DMS79 treated with DMSO at 0.1 percent for 48 hours (cell line): ENCODE measurements around the gene FZD10.

Experiments
- DNase-seq: peaks from one replicate; lab custom pipeline; 2025; lab: John Stamatoyannopoulos, UW

FZD10 gene

DNA sequence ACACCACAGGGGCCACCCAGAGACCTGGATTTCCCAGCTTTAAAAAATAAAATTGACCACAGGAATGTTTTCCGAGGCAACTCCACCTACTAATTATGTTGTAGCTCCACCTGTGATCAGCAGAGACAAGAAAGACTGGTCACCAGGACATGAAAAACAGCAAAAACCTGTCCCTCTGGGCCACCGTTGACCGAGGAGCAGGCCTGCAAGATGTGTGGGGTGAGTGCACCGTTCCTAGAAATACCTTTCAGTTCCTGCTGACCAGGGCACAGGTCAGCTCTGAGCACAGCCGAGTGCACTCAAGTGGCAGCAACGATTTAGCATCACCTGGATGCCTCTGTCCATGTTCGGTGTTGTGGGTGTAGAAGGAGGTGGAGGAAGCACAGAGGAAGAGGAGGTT, 16.9 kb downstream of the FZD10 start:
- DNase-seq: no peak

DNA sequence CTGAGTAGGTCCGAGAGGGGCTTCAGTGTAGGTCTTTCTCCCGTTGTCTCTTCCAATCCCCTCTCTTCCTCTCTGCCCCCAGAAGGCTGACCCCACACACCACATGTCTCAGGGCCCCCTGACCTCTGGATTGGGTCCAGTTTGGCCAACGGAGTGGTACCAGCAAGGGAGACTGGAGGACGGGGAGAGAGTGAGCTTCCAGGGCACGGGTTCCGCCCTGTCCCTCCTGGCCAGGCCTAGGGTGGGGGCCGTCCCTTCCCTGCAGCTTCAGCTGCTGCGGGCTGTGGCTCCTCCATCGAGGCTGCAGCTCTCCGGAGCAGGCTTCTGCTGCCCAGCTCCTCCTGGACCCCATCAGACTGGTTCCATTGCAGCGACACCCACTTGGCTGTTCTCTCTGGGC, 17.4 kb downstream of the FZD10 start:
- no peak for DNase-seq

DNA sequence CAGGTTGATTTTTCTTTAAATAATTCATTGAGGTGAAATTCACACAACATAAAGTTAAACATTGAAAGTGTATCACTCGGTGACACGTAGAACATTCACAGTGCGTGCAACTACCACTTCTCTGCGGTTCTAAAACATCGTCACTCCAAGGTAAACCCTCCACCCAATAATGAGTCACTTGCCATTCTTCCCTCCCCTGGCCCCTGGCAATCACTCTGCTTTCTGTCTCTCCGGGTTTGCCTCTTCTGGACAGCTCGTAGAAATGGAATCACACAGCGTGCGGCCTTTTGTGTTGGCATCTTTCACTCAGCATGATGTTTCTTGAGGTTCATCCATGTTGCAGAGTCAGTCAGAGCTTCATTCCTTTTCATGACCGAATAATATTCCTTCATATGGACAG, 18.9 kb downstream of the FZD10 start:
- no peak for DNase-seq

DNA sequence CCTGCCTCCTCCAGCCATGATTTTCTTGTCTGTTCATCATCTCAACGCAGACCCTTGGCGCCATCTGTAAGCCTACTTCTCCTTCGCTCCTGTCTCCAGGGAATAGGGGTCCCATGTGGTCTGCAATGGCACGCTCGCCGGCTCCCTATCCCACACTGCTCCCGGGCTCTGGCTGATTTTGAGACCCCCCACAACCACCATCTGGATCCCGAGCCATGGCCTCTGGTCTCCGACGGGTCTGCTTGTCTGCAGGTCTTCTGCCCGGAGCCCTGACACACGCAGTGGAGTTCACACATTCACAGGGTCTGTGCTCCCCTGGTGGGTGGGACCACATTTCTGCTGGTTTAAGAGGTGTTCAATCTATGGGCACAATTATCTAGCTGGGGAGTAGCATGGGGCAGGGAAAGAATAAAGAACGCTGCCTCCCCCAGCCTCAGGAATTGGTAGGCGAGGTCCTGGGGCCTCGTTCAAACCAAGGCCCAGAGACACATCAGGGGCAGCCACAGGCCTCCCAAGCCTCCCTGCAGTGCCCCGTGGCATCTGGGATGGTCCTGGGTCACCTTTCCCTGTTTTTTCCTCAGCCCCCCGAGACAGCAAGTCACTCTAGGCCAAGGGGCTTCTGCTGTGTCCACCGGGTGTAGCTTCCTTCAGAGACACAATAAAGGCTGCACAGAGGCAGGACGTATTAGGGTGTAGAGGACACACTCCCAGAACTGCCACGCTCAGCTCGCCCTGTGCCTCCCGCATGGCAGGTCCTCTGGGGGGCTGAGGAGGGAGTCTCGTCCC, 21.5 kb downstream of the FZD10 start:
- DNase-seq: no peak

DNA sequence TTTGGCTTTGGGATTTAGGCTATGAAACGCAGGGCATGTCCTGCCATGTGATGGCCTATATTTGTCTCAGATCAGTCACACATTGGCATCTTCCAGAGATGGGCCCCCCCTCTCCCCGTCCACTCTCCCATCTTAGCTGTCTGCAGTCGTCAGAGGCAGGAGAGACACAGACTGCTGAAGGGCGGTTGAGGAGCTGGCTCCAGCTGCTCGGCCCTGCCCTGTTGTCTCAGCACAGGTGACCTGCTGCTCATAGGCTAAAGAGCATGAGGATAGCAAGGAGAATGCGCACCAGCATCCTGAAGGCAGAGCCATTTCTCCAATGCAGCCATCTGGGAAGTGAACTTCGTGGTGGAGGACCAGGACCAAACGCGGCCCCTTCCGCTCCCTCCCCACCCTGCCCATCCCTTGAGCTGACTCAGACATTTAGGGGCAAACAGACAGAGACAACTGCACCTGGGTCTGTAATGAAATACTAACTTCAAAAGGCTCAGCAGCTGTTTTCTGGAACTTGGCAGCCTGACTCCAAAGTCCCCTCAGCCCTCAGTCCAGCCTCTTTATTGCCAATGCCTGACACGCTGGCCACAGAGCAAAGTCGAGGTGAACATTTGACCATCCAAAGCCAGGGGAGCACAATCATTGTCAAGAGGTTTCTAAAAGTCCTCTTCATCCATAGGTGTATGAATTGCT, 22.3 kb downstream of the FZD10 start:
- DNase-seq: no peak

DNA sequence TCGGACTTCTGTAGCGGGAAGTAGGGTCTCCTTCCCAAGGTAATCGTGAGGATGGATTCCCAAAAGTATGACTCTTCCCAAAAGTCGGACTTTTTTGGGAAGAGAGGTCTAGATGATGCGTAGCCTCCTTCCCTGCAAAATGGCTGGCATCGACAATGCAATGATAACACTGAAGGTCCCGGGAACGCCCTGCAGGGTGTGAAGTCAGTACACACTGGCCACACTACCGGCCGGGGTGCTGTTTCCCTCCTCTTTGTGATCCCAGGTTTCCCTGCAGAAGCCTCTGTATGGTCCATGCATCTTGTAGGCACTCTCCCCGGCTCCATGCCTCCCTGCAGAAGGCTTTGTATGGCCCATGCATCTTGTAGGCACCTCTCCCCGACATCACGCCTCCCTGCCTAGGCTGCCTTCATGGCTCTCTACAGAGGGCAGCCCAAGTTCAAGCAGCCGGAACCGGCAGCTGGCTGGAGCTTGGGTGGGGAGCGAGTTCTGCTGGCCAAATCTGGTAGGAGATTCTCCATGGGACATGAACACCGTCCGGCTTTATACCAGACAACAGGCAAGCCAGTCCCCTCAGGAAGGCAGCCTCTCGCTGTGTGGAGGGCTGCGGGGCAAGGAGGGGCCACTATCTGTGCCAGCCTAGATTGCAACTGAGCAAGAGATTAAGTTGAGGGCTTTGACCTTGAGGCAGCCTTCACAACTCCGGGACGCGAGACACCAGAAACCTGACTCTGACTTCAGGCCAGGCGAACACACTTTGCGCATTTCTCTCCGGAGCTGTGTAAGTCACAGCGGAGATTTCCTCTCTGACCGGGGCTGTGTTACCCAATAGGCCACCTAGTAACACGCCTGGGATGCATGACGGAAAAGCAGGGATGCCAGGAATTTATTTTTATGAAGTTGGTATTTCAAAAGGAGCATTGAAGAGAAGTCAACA, 23.5 kb downstream of the FZD10 start:
- no peak for DNase-seq

DNA sequence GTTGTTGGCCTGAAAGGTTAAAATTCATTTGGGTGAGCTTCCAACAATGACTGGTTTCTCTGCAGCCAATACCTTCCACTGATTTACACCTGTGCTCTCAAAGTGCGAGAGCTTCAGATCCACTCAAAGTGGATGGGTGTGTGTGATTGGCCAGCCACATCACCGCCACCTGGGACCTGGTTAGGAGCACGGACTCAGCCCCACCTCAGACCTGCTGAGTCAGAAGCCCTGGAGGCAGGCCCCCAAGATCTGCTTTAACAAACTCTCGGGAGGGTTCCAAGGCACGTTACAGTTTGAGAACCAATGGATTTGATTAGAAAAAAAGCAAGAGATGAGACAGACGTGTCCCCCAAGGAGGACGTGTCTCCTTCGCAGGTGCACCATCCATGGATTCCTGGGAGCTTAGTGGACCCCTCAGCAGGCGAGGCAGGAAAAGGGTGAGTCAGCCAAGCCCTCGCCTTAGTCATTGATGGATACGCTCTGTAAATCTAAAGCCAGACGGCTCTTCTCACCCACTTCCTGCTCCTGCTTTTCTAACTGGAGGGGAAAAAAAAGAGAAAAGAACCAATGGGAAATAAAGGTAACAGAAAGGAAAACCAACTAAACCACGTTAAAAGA, 24.5 kb downstream of the FZD10 start:
- DNase-seq: no peak

DNA sequence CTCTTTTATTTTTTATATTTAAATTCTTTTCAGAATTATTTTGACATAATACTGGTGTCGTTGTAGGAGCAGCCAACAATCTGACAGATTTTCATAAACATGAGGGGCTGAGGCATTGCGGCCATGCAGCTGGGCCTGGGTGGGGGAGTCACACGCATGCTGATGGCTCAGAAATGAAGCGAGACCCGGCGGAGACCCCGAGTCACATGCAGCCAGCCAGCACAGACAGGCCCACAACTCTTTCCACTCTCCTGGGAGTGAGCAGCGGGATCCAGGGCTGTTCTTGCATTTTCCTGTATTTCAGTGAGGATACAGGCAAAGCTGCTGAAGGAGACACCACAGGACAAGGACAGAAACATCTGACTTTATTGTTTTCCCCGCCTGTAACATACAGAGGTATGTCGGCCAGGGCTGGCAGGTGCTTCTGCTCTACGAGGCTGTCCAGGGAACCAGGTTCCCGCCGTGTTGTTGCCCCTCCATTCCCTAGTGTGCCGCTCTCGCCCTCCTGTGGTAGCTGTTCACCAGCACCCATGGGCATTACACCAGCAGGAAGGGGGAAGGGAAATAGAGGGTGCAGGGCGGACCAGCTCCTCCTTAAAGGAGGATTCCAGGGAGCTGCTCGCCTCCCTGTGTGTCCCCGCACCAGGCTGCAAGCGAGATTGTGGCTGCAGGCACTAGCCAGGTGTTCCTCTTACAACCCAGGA, 30.5 kb downstream of the FZD10 start:
- no peak for DNase-seq

DNA sequence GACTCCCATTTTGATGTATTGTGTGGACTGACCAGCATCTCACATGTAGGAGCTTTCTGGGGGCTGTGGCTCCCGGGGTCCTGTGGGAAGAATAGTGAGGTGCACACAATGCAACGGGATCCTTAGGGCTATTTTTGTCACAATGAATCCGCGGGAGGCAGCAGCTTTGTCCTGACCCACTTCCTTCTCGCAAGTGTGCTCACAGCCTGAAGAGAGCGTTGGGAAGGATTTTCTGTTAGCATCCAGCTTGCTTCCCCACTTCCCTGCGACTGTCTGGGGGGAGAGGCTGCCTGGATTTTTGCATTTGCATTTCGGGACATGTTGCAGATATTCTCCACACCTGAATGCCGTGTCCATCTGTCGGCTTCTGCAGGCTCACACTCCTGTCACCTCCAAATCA, 31.9 kb downstream of the FZD10 start:
- DNase-seq: no peak

DNA sequence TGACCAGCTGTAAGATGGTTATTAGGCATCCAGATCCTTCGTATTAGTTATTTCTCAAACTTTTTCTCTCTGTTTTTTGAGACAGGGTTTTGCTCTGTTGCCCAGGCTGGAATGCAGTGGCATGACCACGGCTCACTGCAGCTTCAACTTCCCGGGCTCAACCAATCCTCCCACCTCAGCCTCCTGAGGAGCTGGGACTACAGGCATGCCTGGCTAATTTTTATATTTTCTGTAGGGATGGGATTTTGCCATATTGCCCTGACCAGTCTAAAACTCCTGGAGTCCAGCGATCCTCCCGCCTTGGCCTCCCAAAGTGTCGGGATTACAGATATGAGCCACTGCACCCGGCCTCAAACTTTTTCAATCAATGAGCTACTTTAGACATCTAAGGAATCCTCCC, 33.1 kb downstream of the FZD10 start:
- no peak for DNase-seq

DNA sequence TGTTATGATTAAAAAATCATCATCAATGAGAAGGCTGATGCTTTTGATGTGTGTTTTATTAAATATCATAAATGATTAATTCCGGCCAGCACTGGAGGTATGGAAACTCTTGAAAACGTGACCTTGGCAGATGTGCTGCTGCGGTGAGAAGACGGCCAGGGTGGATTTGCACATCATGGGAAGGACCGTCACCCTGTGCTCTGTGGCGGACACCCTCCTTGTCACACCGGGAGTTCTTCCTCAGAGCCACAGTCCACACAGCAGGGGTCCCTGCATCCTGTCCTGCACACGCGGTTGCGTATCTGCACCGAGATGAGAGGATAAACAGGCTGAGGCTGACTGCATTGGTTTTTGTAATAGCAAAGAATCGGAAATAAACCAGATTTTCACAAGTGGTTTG, 33.5 kb downstream of the FZD10 start:
- no peak for DNase-seq

DNA sequence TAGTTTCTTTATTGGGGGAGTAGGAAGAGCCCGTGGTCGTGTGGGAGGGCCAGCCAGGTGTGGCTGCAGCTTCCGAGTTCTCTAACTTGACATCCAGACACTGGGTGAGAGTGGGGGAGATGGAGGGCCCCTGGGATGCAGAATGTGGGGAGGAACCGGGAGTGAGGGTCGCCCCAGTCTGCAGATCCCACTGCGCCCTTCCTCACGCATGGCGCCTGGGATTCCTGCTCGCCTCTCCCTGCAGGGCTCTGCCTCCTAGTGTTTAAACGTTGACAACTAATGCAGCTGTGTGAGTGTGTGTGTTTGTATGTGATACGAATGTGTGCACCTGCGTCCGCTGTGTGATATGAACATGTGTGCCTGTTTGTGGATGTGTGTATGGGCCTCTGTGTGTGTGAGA, 34.6 kb downstream of the FZD10 start:
- DNase-seq: no peak

DNA sequence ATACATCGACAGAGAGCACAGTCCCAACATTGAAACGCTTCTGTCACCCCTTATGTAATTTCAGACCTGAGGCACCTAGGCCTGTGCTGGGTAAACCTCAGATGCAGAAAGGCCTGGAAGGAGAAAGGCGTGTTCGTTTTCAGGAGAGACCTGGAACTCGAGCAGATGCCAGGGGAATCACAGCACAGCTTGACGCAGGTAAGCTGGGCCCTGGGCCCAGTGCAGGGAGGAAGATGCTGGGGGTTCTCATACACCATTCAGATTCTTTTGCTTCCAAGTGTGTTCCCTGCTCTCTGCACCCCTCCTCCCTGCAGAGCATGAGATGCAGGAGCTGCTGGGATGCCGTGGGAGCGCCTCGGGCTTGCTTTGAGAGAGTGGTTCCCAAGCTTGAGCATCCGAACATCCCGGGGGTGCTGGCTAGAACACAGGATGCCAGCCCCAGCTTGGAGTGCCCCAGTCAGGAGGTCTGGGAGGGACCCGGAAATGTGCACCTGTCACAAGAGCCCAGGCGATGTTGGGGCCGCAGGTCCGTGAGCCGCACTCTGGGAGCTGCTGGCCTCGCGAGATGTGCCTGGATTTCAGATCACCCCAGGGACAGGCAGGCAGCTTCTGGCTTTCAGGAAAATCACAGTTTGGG, 35.9 kb downstream of the FZD10 start:
- DNase-seq: no peak

DNA sequence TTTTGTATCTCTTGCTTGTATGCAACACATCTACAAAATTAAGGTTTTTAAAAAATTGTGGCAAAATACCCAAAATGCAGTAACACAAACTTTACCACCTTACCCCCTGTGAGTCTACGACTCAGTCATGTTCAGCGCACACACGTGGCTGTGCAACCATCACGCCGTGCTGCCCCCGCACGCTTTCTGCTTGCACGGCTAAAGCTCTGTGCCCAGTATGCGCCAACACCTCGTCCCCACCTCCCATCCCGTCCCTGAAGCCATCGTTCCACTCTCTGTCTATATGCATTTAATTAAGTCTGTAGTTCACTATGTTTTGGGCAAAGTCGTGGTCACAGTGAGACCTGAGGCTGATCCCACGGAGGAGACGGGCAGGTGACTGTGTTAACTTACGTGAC, 36.4 kb downstream of the FZD10 start:
- DNase-seq: no peak

DNA sequence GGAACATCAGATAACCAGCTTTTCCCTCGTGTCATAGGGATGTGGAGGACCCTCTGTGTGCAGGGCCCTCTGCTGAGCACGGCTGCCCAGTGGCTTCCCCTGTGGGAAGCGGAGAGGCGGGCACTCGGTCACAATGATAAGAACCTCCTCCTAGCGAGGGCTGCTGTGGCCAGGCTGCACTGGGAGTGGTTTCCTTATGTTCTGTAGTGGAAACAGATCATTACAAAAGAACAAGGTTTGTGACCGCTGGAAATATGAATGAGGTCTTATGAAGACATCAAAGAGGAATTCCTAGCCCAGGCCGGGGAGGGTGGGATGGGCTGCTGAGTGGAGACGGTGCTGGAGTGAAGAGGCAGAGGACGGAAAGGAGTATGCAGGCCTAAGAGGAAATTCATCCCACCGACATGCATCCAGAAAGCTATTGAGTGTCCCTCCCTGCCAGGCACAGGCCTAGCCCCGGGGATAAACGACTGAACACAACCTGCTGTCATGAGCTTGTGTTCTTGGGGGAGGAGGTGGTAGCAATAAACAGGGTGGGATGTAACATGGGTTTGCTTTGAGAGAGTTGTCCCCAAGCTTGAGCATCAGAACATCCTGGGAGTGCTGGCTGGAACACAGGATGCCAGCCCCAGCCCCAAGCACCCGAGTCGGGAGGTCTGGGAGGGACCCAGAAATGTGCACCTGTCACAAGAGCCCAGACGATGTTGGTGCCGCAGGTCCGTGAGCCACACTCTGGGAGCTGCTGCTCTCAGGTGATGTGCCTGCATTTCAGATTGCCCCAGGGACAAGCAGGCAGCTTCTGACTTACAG, 37.5 kb downstream of the FZD10 start:
- no peak for DNase-seq

DNA sequence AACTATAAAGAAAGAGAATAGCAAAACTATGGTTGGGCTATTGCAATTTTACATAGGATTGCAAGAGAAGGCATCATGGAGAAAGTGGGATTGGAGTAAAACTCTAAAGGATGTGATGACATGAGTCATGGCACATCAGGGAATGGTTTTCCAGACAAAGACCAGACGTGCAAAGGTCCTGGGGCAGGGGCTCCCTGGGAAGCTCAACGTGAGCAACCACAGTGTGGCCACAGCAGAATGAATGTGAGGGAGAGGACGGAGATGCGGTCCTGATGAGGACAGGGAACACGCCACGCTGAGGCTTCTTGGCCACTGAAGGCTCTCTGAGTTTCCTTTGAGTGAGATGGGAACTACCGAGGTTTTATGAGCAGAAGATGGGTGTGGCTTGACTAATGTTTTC, 38.2 kb downstream of the FZD10 start:
- DNase-seq: no peak

DNA sequence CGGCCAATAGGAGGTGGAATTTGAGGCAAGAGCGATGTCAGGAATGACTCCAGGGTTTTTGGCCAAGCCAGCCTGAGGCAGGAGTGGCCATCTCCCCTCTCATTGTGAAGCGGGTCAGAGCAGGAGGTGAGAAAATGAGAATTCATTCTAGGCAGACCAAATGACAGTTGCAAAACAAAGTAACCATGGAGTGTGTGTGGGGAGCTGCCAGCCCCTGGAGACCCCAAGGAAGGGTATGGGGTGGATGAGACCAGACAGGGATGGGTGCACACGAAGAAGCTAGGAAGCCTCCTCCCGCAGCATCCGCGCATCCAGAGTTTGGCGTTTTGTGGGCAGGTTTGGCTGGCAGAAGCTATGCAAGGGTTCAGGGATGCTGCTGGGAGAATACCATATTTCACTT, 38.8 kb downstream of the FZD10 start:
- no peak for DNase-seq

DNA sequence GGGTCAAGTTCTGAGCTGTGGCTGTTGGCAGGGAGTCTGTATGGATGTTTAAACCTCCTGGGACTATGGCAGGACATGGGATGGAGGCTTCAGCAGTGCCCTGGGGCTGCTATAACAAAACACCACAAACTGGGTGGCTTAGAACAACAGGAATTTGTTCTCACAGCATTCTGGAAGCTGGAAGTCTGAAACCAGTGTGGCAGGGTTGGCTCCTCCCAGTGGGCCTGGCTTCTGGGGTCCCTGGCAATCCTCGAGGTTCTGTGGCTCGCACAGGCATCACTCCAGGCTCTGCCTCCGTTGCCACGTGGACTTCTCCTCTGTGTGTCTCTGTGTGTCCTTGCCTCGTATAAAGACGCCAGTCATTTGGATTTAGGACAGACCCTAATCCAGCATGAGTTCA, 39.9 kb downstream of the FZD10 start:
- no peak for DNase-seq

DNA sequence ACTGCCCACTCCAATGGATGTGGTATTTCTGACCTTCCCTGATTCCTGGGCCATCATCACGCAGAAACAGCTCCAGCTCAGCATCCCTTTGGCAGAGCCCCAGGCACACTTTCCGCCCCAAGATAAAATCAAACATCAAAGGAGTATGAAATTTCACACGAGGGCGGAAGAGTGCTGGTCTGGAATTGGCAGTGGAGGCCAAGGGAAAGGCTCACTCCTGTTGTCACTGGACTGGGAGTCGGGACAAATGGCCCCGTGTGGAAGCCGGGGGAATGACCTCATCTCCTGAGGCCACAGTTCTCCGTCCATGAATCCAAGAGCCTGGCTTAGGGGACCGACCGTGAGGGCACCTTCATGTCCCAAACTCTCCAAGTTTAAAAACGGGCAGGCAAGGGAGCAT, 40.9 kb downstream of the FZD10 start:
- DNase-seq: no peak

DNA sequence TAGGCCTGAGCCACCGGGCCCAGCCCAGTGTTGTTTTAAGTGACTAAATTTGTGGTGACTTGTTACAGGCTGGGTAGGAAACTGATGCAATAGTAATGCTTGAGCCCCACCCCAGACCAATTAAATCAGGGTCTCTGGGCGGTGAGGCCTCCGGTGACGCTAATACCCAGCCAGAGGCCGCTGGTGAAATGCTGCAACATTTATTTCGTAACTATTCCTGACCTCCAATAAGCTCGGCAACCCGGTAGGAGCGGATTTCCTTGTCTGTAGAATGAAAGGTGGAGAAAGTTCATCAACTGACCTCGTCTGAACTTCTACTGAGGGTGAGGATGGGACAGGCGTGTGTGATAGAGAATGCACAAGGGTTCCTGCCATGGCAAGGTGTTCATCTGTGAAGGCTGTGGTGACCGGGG, 42.3 kb downstream of the FZD10 start:
- no peak for DNase-seq
